IMR-90 (cell line): ENCODE data around the gene IQCK. TPM values are rescaled to one million over a fixed set of nuclear protein-coding genes. Genes with fewer than 3 reads are reported as not detected.
A peak's percentile ranks its signal among the peaks of the same experiment; 100 is the strongest.

ENCODE experiments used
- ATAC-seq: fragments of 200-7000 bp; cut with Tn5 transposase; 2 replicates; pipeline ENCODE4 v1.9.1; 2020; ENCODE audit warnings: low read depth, mild to moderate bottlenecking, moderate library complexity
- BruUV-seq: library from RNA; stranded (reverse); fragments of 400-500 nt; replicated peaks from 2 replicates; lab custom pipeline; 2021; lab: Mats Ljungman, UMichigan
- CTCF ChIA-PET: fragments of 300-600 bp; formaldehyde crosslinking; extraction: SDS; loops from one replicate; lab custom pipeline; 2021; ENCODE audit warnings: antibody characterized with exemption; lab: Yijun Ruan, JAX
- POLR2A ChIA-PET: fragments of 300-600 bp; sonication (Branson Sonifier 250); formaldehyde crosslinking; loops from one replicate; lab custom pipeline; 2022; ENCODE audit warnings: antibody characterized with exemption; ENCODE audit not compliant: unreplicated experiment; lab: Charles Lee
- DNase-seq: peaks from one replicate; pipeline ENCODE4 v3.0.0; 2013
- H2AFZ ChIP-seq: replicated peaks from 2 replicates; pipeline ENCODE3; 2013; ENCODE audit warnings: low read length, mild to moderate bottlenecking; ENCODE audit not compliant: poor library complexity
- H2AK5ac ChIP-seq: 2 replicates; pipeline ENCODE4 v1.6.1; 2013; ENCODE audit warnings: low read depth, low read length, inconsistent platforms
- H2AK9ac ChIP-seq: replicated peaks from 2 replicates; pipeline ENCODE3; 2013; ENCODE audit warnings: mild to moderate bottlenecking, low read depth, low read length, moderate library complexity; ENCODE audit not compliant: poor library complexity
- H2BK120ac ChIP-seq: 2 replicates; pipeline ENCODE4 v1.6.1; 2013; ENCODE audit warnings: low read depth, low read length, inconsistent platforms
- H2BK15ac ChIP-seq: 3 replicates; pipeline ENCODE4 v1.6.1; 2013; ENCODE audit warnings: low read depth, low read length, inconsistent platforms
- H2BK20ac ChIP-seq: 2 replicates; pipeline ENCODE4 v1.6.1; 2013; ENCODE audit warnings: low read depth, mild to moderate bottlenecking, inconsistent platforms, low read length, moderate library complexity
- H2BK5ac ChIP-seq: 2 replicates; pipeline ENCODE4 v1.6.1; 2013; ENCODE audit warnings: mild to moderate bottlenecking, low read depth, low read length, inconsistent platforms; ENCODE audit not compliant: poor library complexity, severe bottlenecking
- H3K14ac ChIP-seq: replicated peaks from 2 replicates; pipeline ENCODE4 v1.6.1; 2013; ENCODE audit warnings: low read depth, low read length, inconsistent platforms
- H3K18ac ChIP-seq: 2 replicates; pipeline ENCODE4 v1.6.1; 2013; ENCODE audit warnings: low read depth, low read length, control low read depth
- H3K23ac ChIP-seq: 2 replicates; pipeline ENCODE4 v1.6.1; 2013; ENCODE audit warnings: low read depth, low read length, inconsistent platforms
- H3K27ac ChIP-seq: 2 replicates; pipeline ENCODE4 v1.5.1; 2013; ENCODE audit warnings: mild to moderate bottlenecking, control low read depth, low read length; ENCODE audit not compliant: insufficient read depth
- H3K27me3 ChIP-seq: 2 replicates; pipeline ENCODE4 v1.6.1; 2013; ENCODE audit warnings: low read length; ENCODE audit not compliant: control insufficient read depth, insufficient read depth
- H3K36me3 ChIP-seq: 2 replicates; pipeline ENCODE4 v1.6.1; 2013; ENCODE audit warnings: low read length, mixed read lengths; ENCODE audit not compliant: control insufficient read depth, insufficient read depth
- H3K4ac ChIP-seq: 2 replicates; pipeline ENCODE4 v1.6.1; 2013; ENCODE audit warnings: low read depth, low read length, inconsistent platforms
- H3K4me1 ChIP-seq: 2 replicates; pipeline ENCODE4 v1.6.1; 2013; ENCODE audit warnings: low read length, mixed read lengths; ENCODE audit not compliant: control insufficient read depth, insufficient read depth
- H3K4me2 ChIP-seq: 2 replicates; pipeline ENCODE4 v1.6.1; 2013; ENCODE audit warnings: low read depth, mild to moderate bottlenecking, control low read depth, low read length, moderate library complexity
- H3K4me3 ChIP-seq: 2 replicates; pipeline ENCODE4 v1.5.1; 2013; ENCODE audit warnings: low read depth, mild to moderate bottlenecking, control low read depth, low read length, moderate library complexity; ENCODE audit not compliant: insufficient read depth
- H3K56ac ChIP-seq: 2 replicates; pipeline ENCODE4 v1.6.1; 2013; ENCODE audit warnings: low read length, inconsistent platforms; ENCODE audit not compliant: insufficient read depth; ENCODE audit errors: extremely low read depth
- H3K79me1 ChIP-seq, 2 experiments: 2 replicates each; pipeline ENCODE4 v1.6.1; 2013; ENCODE audit warnings: low read length in 2 of 2, inconsistent platforms in 1 of 2, low read depth in 1 of 2
- H3K9ac ChIP-seq: 2 replicates; pipeline ENCODE4 v1.6.1; 2013; ENCODE audit warnings: low read depth, low read length, control low read depth
- H3K9me1 ChIP-seq: 2 replicates; pipeline ENCODE4 v1.6.1; 2013; ENCODE audit warnings: low read length, inconsistent platforms; ENCODE audit not compliant: insufficient read depth
- H3K9me3 ChIP-seq: 2 replicates; pipeline ENCODE4 v1.6.1; 2013; ENCODE audit warnings: low read length; ENCODE audit not compliant: control insufficient read depth, insufficient read depth
- H4K20me1 ChIP-seq: 2 replicates; pipeline ENCODE4 v1.6.1; 2013; ENCODE audit warnings: low read length, inconsistent platforms; ENCODE audit not compliant: insufficient read depth
- H4K5ac ChIP-seq: 2 replicates; pipeline ENCODE4 v1.6.1; 2013; ENCODE audit warnings: mild to moderate bottlenecking, low read depth, low read length, control low read depth
- H4K8ac ChIP-seq, 2 experiments: 2 replicates each; pipeline ENCODE4 v1.6.1; 2013; ENCODE audit warnings: low read depth in 2 of 2, low read length in 2 of 2, control low read depth in 1 of 2, inconsistent platforms in 1 of 2
- H4K91ac ChIP-seq: 2 replicates; pipeline ENCODE4 v1.6.1; 2013; ENCODE audit warnings: low read depth, low read length, inconsistent platforms; ENCODE audit not compliant: insufficient read depth
- ELK1 ChIP-seq: fragments of 150-350 bp; IDR thresholded peaks from 2 replicates; pipeline ENCODE4 v1.6.1; 2016; ENCODE audit warnings: low read depth, mild to moderate bottlenecking, low read length, moderate library complexity, borderline replicate concordance
- FOS ChIP-seq: fragments of 150-350 bp; IDR thresholded peaks from 2 replicates; pipeline ENCODE4 v1.6.1; 2016; ENCODE audit warnings: low read depth, low read length
- POLR2A ChIP-seq: IDR thresholded peaks from 2 replicates; pipeline ENCODE4 v1.6.1; 2012; ENCODE audit warnings: mild to moderate bottlenecking, low read depth, low read length
- RCOR1 ChIP-seq: IDR thresholded peaks from 2 replicates; pipeline ENCODE4 v1.6.1; 2012; ENCODE audit warnings: mild to moderate bottlenecking, low read length, improper control_type of control experiment; ENCODE audit not compliant: insufficient replicate concordance
- WGBS, 2 experiments: methylation state at CpG; one replicate each; pipeline versions ENCODE4 v1.1.5 to v1.1.7; 2013; ENCODE audit warnings: missing lambda C conversion rate in 2 of 2; ENCODE audit not compliant: insufficient read length in 1 of 2; ENCODE audit errors: extremely low coverage in 2 of 2; 5-methylcytosine and 5-hydroxymethylcytosine counted together
- dilution Hi-C: fragments of 300-500 bp; cut with HindIII; formaldehyde crosslinking; loops from one replicate; pipeline ENCODE4 v1.14.3; 2018; ENCODE audit warnings: low sequenced_read_pairs; ENCODE audit not compliant: unreplicated experiment
- in situ Hi-C: fragments of 300-500 bp; cut with MboI; formaldehyde crosslinking; loops from 3 replicates; pipeline ENCODE4 v1.14.3; 2019; ENCODE audit warnings: low sequenced_read_pairs, inconsistent platforms, mixed read lengths
- intact Hi-C: fragments of 100-400 bp; cut with micrococcal nuclease; formaldehyde crosslinking; loops from 2 replicates; pipeline ENCODE4 v1.10.0; 2022
- polyA plus RNA-seq, 3 experiments: library from polyadenylated mRNA; depleted of rRNA; stranded (reverse); fragments of >200 nt; gene quantifications; 2 replicates each; pipeline ENCODE4 v1.2.3, GENCODE V29; 2012; ENCODE audit warnings: low replicate concordance in 1 of 3
- total RNA-seq: library from RNA; depleted of rRNA; stranded (reverse); fragments of >200 nt; gene quantifications from 2 replicates; pipeline ENCODE4 v1.2.3, GENCODE V29; 2012

Gene IQCK
- total and polyA plus RNA-seq, 2 of the 4 experiments (the other 2 are of a cell fraction): 4.1 to 5.4 TPM

GRCh38 chr16:19700319-19700781 is 17.7 kb upstream of the IQCK start:
- Histone ChIP-seq H4K91ac (no peak overlapping the region), H3K79me1 (peaks cover 27 to 56% of the 10 kb centered on the region in 2 experiments), H2BK5ac (no peak overlapping the region), H4K8ac (no peak overlapping the region), H3K23ac (no peak overlapping the region), H2BK120ac (0 out of 2 replicates have a peak overlapping the region, but pooled peaks have one; percentile 7), H3K27me3 (no peaks in the 10 kb centered on the region), H3K14ac (no peak overlapping the region), H4K20me1 (no peaks in the 10 kb centered on the region), H3K4me2 (no peak overlapping the region), H3K4ac (no peak overlapping the region), H3K4me3 (no peak overlapping the region), H2AK9ac (no peak overlapping the region), H2BK15ac (no peak overlapping the region), H4K5ac (no peak overlapping the region), H3K56ac (no peak overlapping the region), H2BK20ac (no peak overlapping the region), H3K4me1 (peaks cover 24% of the 10 kb centered on the region), H2AFZ (no peak overlapping the region), H3K27ac (no peak overlapping the region), H2AK5ac (no peak overlapping the region), H3K9me1 (peaks cover 30% of the 10 kb centered on the region), H3K18ac (no peak overlapping the region; the same call in 1 of the 2 replicates), H3K9ac (no peak overlapping the region), H3K36me3 (peaks cover 46% of the 10 kb centered on the region), H3K9me3 (no peaks in the 10 kb centered on the region)
- ATAC-seq (peak; percentile 60), DNase-seq (peak; percentile 70)
- peak; percentile 56; the same call in 1 of the 2 replicates for TF ChIP-seq FOS
- no peak for TF ChIP-seq RCOR1
- TF ChIP-seq ELK1: no peak
- no peak for TF ChIP-seq POLR2A
- dilution Hi-C loops (no loop called here), in situ Hi-C loops (loop anchor here (25.0 kb wide), 1 partner anchor 588 kb away; the partner anchor contains the start of gene ITPRIPL2), intact Hi-C loops (loop anchor here (5.0 kb wide), 2 partner anchors 143 to 187 kb away; partner anchors contain the start of gene VPS35L)
- no CpG with 5 or more reads among the region's 6 CpGs for WGBS, 2 experiments
- BruUV-seq: no TSS peak
- POLR2A ChIA-PET: no interaction called here
- CTCF ChIA-PET: interaction anchor here (0.6 kb wide), 1 partner anchor 291 kb away, joined by 3 read pairs; no protein-coding TSS in a partner anchor
